Thoracic aorta (tissue), 2 donors: ENCODE results near the gene KIF4A. TPM values are rescaled to one million over a fixed set of nuclear protein-coding genes. Genes with fewer than 3 reads are reported as not detected.
"Not testable (repeated sequence)": the region's sequence is repeated elsewhere in the genome, so short reads cannot be mapped to it uniquely, and the experiment has no call there.

Experiments
- ATAC-seq: fragments of 150-250 bp; one replicate; pipeline ENCODE4 v1.8.0; 2017; ENCODE audit warnings: low read depth; ENCODE audit not compliant: insufficient number of reproducible peaks, low FRiP score
- DNase-seq: peaks from one replicate; pipeline ENCODE4 v3.0.0-alpha.2; 2020; ENCODE audit warnings: low spot score
- H3K27ac ChIP-seq, 2 donors: fragments of 200-600 bp; sonication (generic); 1 replicate in 1 of 2; 2 replicates in 1 of 2; pipeline ENCODE4 v1.5.1; 2016; ENCODE audit warnings: mild to moderate bottlenecking in 2 of 2, moderate library complexity in 2 of 2
- H3K27me3 ChIP-seq: fragments of 200-600 bp; sonication (generic); replicated peaks from 2 replicates; pipeline ENCODE4 v1.6.0; 2016; ENCODE audit warnings: mild to moderate bottlenecking; ENCODE audit not compliant: insufficient read depth
- H3K36me3 ChIP-seq: fragments of 200-600 bp; sonication (generic); one replicate; pipeline ENCODE4 v1.5.1; 2016
- H3K4me1 ChIP-seq, 2 donors: fragments of 200-600 bp; sonication (generic); 1 replicate in 1 of 2; 2 replicates in 1 of 2; pipeline versions ENCODE4 v1.5.1 to v1.6.0; 2016; ENCODE audit warnings: low read depth in 2 of 2, mild to moderate bottlenecking in 1 of 2; ENCODE audit not compliant: control insufficient read depth in 1 of 2
- H3K4me3 ChIP-seq: fragments of 200-600 bp; sonication (generic); 2 replicates; pipeline ENCODE4 v1.5.1; 2016; ENCODE audit warnings: mild to moderate bottlenecking
- H3K9me3 ChIP-seq: fragments of 200-600 bp; sonication (generic); 2 replicates; pipeline ENCODE4 v1.5.1; 2016
- total RNA-seq, 2 donors: library from RNA; depleted of rRNA; stranded (reverse); fragments of >200 nt; gene quantifications; one replicate each; pipeline versions ENCODE4 v1.1.0 to v1.2.3, GENCODE V29; 2016
- TF ChIP-seq, protein P1 (sequence below): fragments of 200-600 bp; sonication (generic); IDR thresholded peaks from one replicate; pipeline ENCODE4 v1.5.1; 2019; ENCODE audit warnings: antibody characterized with exemption

The KIF4A gene
- 1 to 10 TPM in 1 of 2 donors, not detected in 1; 1.7 TPM for total RNA-seq

DNA sequence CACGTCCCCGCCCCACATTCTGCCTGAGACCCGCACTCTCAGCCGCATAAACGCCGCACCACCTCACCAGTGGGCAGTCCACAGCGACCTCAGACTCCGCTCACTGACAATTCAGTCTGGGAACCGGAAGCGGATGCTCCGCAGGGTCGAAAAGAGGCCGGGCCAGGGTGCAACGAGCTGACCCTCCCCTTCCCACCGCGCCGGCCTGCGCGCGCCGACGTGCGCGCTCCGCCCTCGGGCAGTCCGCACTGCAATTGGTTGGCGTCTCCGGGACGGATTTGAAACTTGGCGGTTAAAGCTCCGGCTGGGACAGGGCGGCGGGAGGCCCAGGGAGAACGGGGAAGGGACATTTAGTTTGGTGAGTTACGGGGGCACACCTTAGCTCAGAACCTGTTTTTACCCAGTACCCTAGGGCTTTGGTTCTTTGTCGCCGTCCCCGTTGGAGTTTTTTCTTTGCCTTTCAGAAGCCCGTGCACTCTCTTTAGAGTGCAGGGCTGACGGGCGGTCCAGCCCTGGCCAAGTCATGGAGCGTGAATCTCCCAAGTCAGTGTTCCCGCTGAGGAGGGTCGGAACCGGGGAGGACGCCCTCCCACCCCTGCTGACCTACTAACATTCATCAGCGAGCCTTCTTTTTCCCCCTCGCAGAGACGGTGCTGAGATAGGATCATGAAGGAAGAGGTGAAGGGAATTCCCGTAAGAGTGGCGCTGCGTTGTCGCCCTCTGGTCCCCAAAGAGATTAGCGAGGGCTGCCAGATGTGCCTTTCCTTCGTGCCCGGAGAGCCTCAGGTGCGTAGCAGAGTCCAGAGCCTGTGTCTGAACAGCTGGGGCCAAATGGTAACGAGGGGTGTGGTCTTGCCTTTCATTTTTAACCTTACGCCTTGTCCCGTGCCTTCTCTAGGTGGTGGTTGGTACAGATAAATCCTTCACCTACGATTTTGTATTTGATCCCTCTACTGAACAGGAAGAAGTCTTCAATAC, at the start of gene KIF4A, which contains the start of gene PDZD11:
Gene KIF4A, plus strand, starts transcription at position 312 of the 978 bp plus-strand sequence. Its CDS starts 355 bp downstream, at position 667.
Gene PDZD11, minus strand, starts transcription at position 135 of the 978 bp plus-strand sequence. CDS start 586 bp downstream, outside the sequence.
- TF ChIP-seq, protein P1, sequence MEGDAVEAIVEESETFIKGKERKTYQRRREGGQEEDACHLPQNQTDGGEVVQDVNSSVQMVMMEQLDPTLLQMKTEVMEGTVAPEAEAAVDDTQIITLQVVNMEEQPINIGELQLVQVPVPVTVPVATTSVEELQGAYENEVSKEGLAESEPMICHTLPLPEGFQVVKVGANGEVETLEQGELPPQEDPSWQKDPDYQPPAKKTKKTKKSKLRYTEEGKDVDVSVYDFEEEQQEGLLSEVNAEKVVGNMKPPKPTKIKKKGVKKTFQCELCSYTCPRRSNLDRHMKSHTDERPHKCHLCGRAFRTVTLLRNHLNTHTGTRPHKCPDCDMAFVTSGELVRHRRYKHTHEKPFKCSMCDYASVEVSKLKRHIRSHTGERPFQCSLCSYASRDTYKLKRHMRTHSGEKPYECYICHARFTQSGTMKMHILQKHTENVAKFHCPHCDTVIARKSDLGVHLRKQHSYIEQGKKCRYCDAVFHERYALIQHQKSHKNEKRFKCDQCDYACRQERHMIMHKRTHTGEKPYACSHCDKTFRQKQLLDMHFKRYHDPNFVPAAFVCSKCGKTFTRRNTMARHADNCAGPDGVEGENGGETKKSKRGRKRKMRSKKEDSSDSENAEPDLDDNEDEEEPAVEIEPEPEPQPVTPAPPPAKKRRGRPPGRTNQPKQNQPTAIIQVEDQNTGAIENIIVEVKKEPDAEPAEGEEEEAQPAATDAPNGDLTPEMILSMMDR, result no peak
- DNase-seq, result peak; percentile 9

GRCh38 chrX:70240751-70241150, 49.2 kb upstream of the KIF4A start:
- DNase-seq (no peak), ATAC-seq (no peak)
- TF ChIP-seq, protein P1, result no peak
- Histone ChIP-seq H3K27me3 (no peaks in the 10 kb centered on the region), H3K36me3 (no peaks in the 10 kb centered on the region), H3K9me3 (no peaks in the 10 kb centered on the region), H3K27ac (no peak overlapping the region), H3K4me1 (no peaks in the 10 kb centered on the region), H3K4me3 (no peak overlapping the region)

More for the DNA sequence above, at the start of gene KIF4A, which contains the start of gene PDZD11:
- no peak for ATAC-seq
- Histone ChIP-seq H3K9me3 (no peaks in the 10 kb centered on the region), H3K4me1 (no peaks in the 10 kb centered on the region), H3K4me3 (peak within 1 kb of the TSS; percentile 73), H3K36me3 (no peaks in the 10 kb centered on the region), H3K27me3 (no peaks in the 10 kb centered on the region), H3K27ac (peak within 1 kb of the TSS; percentile 50 to 80)

GRCh38 chrX:70241501-70241900, 48.4 kb upstream of the KIF4A start:
- DNase-seq (no peak), ATAC-seq (no peak)
- Histone ChIP-seq H3K27ac (no peak overlapping the region), H3K27me3 (no peaks in the 10 kb centered on the region), H3K36me3 (no peaks in the 10 kb centered on the region), H3K4me3 (no peak overlapping the region), H3K4me1 (no peaks in the 10 kb centered on the region), H3K9me3 (no peaks in the 10 kb centered on the region)
- TF ChIP-seq, protein P1, result no peak

DNA sequence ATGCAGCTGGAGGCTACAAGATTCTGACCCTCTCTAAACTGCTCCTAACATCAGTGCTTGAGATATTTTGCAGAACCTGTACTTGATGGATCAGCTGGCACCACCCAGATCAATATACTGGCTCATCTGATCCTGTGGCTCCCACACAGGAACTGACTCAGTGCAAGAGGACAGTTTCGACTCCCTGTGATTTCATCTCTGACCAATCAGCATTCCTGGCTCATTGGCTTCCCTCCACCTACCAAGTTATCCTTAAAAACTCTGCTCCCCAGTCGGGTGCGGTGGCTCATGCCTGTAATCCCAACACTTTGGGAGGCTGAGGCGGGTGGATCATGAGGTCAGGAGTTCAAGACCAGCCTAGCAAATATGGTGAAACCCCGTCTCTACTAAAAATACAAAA, 46.3 kb upstream of the KIF4A start:
- DNase-seq, H3K4me3 ChIP-seq, ATAC-seq, H3K36me3 ChIP-seq, H3K9me3 ChIP-seq, H3K27ac ChIP-seq, H3K4me1 ChIP-seq, H3K27me3 ChIP-seq: not testable (repeated sequence)

DNA sequence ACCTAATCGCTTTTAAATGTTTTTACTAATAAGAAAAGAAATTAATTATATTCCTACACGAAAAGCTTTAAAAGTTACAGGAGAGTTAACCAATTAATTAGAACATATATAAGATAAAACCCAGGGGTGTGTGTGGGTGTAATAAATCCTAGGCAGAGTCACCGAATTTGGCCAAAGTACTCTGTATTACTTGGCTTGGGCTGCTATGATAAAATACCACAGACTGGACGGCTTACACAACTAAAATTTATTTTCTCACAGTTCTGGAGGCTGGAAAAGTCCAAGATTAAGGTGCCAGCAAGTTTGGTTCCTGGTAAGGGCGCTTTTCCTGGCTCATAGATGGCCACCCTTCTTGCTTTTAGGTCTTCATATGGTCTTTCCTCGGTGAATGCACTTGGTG, 45.0 kb upstream of the KIF4A start:
- H3K27ac ChIP-seq, result no peak overlapping the region
- no peaks in the 10 kb centered on the region for H3K36me3 ChIP-seq
- TF ChIP-seq, protein P1, result no peak
- no peaks in the 10 kb centered on the region for H3K27me3 ChIP-seq
- ATAC-seq, result no peak
- DNase-seq, result no peak
- no peaks in the 10 kb centered on the region for H3K9me3 ChIP-seq
- no peaks in the 10 kb centered on the region for H3K4me1 ChIP-seq
- H3K4me3 ChIP-seq, result no peak overlapping the region
